CD1c-positive myeloid dendritic cell (primary cell): ENCODE data around the gene HPCA.
"Not testable (repeated sequence)": the region's sequence is repeated elsewhere in the genome, so short reads cannot be mapped to it uniquely, and the experiment has no call there.

Experiments used
- DNase-seq: peaks from one replicate; pipeline ENCODE4 v3.0.0-alpha.2; 2016; ENCODE audit errors: extremely low spot score

The HPCA gene

GRCh38 chr1:32902535-32902920, 16.2 kb downstream of the HPCA start:
- no peak for DNase-seq

GRCh38 chr1:32903991-32904785, 17.9 kb downstream of the HPCA start:
- DNase-seq = no peak

GRCh38 chr1:32904797-32905196, 18.5 kb downstream of the HPCA start:
- DNase-seq = no peak

GRCh38 chr1:32905588-32905987, 19.3 kb downstream of the HPCA start:
- not testable (repeated sequence) for DNase-seq

GRCh38 chr1:32906654-32907053, 20.4 kb downstream of the HPCA start:
- DNase-seq = no peak

GRCh38 chr1:32907435-32907834, 21.1 kb downstream of the HPCA start:
- DNase-seq = peak; percentile 25

- DNase-seq = no peak
Measured at GRCh38 chr1:32910319-32910718, 24.0 kb downstream of the HPCA start.

GRCh38 chr1:32915766-32916706, 29.7 kb downstream of the HPCA start:
- peak; percentile 33 for DNase-seq

- DNase-seq = no peak
Measured at GRCh38 chr1:32917521-32917920, 31.2 kb downstream of the HPCA start.

- DNase-seq = no peak
Measured at GRCh38 chr1:32918179-32918578, 31.9 kb downstream of the HPCA start.

- DNase-seq = no peak
Measured at GRCh38 chr1:32919811-32920733, 33.8 kb downstream of the HPCA start.

- DNase-seq = peak; percentile 44
Measured at GRCh38 chr1:32920833-32921232, 34.5 kb downstream of the HPCA start.

- no peak for DNase-seq
Measured at GRCh38 chr1:32924881-32925344, 38.6 kb downstream of the HPCA start.

GRCh38 chr1:32925403-32926162, 39.3 kb downstream of the HPCA start:
- DNase-seq = no peak

- no peak for DNase-seq
Measured at GRCh38 chr1:32926562-32926961, 40.3 kb downstream of the HPCA start.

GRCh38 chr1:32927441-32927840, 41.1 kb downstream of the HPCA start:
- DNase-seq = no peak

GRCh38 chr1:32928285-32928684, 42.0 kb downstream of the HPCA start:
- DNase-seq = no peak

- DNase-seq = no peak
Measured at GRCh38 chr1:32928715-32929114, 42.4 kb downstream of the HPCA start.

- DNase-seq = no peak
Measured at GRCh38 chr1:32929366-32929765, 43.1 kb downstream of the HPCA start.

GRCh38 chr1:32931760-32932159, 45.5 kb downstream of the HPCA start:
- DNase-seq = no peak
